SK-N-SH (cell line): Measurements from ENCODE around the gene CCNA1.

Experiments
- CTCF ChIP-seq: fragments of 200-600 bp; sonication (generic); IDR thresholded peaks from 2 replicates; pipeline ENCODE4 v1.6.1; 2017; ENCODE audit warnings: antibody characterized with exemption, mild to moderate bottlenecking, moderate library complexity
- MAX ChIP-seq: IDR thresholded peaks from 2 replicates; pipeline ENCODE4 v1.4.0; 2012; ENCODE audit warnings: low read depth
- POLR2AphosphoS5 ChIP-seq: IDR thresholded peaks from 2 replicates; pipeline ENCODE4 v1.6.1; 2012; ENCODE audit warnings: low read depth, low read length
- RAD21 ChIP-seq: IDR thresholded peaks from 2 replicates; pipeline ENCODE4 v1.6.1; 2012; ENCODE audit warnings: mild to moderate bottlenecking, low read length
- REST ChIP-seq: IDR thresholded peaks from 2 replicates; pipeline ENCODE4 v1.6.1; 2012; ENCODE audit warnings: mild to moderate bottlenecking, low read depth, low read length, moderate library complexity
- RFX5 ChIP-seq: IDR thresholded peaks from 2 replicates; pipeline ENCODE4 v1.6.1; 2012; ENCODE audit warnings: mild to moderate bottlenecking, improper control_type of control experiment, low read length
- TEAD4 ChIP-seq: IDR thresholded peaks from 2 replicates; pipeline ENCODE4 v1.4.0; 2012; ENCODE audit warnings: mild to moderate bottlenecking, borderline replicate concordance; ENCODE audit not compliant: insufficient read depth

DNA sequence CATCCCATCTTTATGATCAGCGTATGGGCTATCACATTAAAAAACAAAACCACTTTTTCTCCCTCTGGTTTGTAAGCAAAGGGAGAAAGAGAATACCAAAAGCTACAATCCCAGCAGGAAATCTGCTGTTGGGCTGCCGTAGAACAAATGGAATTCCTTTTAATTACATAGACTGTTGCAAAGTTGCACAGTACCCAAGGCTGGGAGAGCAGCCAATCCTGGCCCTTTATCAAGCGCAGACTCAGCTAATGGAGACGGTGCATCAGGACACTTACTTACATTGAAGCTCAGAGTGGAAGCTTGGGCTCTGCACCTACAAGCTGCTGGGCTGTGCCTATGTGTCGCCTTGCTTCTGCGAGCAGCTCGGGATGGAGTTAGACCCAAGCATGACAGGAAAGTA, 15.2 kb downstream of the CCNA1 start:
- no peak for TF ChIP-seq RAD21
- TF ChIP-seq CTCF, result no peak
- TF ChIP-seq POLR2AphosphoS5, result no peak
- TF ChIP-seq MAX, result no peak
- TF ChIP-seq TEAD4, result no peak
- no peak for TF ChIP-seq REST
- no peak for TF ChIP-seq RFX5
